ENCODE results near the gene C1orf232.

C1orf232 gene

GRCh38 chr1:26168410-26169197 is at the start of gene C1orf232:
TSS of gene C1orf232 (minus strand) at chr1:26168963. CDS start at chr1:26168499, 464 bp downstream.
- no peak for DNase-seq

GRCh38 chr1:26215246-26215645 is 46.5 kb upstream of the C1orf232 start:
- no peak for DNase-seq

- no peak for DNase-seq
Measured at GRCh38 chr1:26213335-26213905, 44.7 kb upstream of the C1orf232 start.

- DNase-seq = no peak
Measured at GRCh38 chr1:26212726-26213125, 44.0 kb upstream of the C1orf232 start.

- DNase-seq = no peak
Measured at GRCh38 chr1:26210147-26210870, 41.5 kb upstream of the C1orf232 start.

GRCh38 chr1:26203642-26204318 is 35.0 kb upstream of the C1orf232 start:
- DNase-seq = no peak

GRCh38 chr1:26200413-26200812 is 31.6 kb upstream of the C1orf232 start:
- no peak for DNase-seq

GRCh38 chr1:26197813-26198212 is 29.1 kb upstream of the C1orf232 start:
- no peak for DNase-seq

- DNase-seq = no peak
Measured at GRCh38 chr1:26197301-26197700, 28.5 kb upstream of the C1orf232 start.

GRCh38 chr1:26195805-26196204 is 27.0 kb upstream of the C1orf232 start:
- no peak for DNase-seq

GRCh38 chr1:26191739-26192138 is 23.0 kb upstream of the C1orf232 start:
- DNase-seq = no peak

- DNase-seq = no peak
Measured at GRCh38 chr1:26190373-26190987, 21.7 kb upstream of the C1orf232 start, which contains the start of gene CATSPER4. TSS of gene CATSPER4 (plus strand) at chr1:26190602. CDS start at chr1:26190628, 26 bp downstream.

- no peak for DNase-seq
Measured at GRCh38 chr1:26189751-26190275, 21.1 kb upstream of the C1orf232 start.

GRCh38 chr1:26189331-26189730 is 20.6 kb upstream of the C1orf232 start:
- DNase-seq = no peak

GRCh38 chr1:26188477-26188876 is 19.7 kb upstream of the C1orf232 start:
- no peak for DNase-seq

GRCh38 chr1:26187882-26188281 is 19.1 kb upstream of the C1orf232 start:
- no peak for DNase-seq

- DNase-seq = no peak
Measured at GRCh38 chr1:26184883-26185282, 16.1 kb upstream of the C1orf232 start.

- DNase-seq = no peak
Measured at GRCh38 chr1:26184086-26184485, 15.3 kb upstream of the C1orf232 start.

GRCh38 chr1:26182383-26182696 is 13.6 kb upstream of the C1orf232 start:
- no peak for DNase-seq

- DNase-seq = no peak
Measured at GRCh38 chr1:26181586-26182382, 13.0 kb upstream of the C1orf232 start.

- DNase-seq = no peak
Measured at GRCh38 chr1:26180010-26180506, 11.3 kb upstream of the C1orf232 start.

Measured in MV-4-11 (cell line).